Endothelial cell of umbilical vein (primary cell): Measurements from ENCODE around the gene FILIP1L. TPM values are rescaled to one million over a fixed set of nuclear protein-coding genes. Genes with fewer than 3 reads are reported as not detected.

ENCODE experiments used
- BruUV-seq: library from RNA; stranded (reverse); fragments of 400-500 nt; replicated peaks from 2 replicates; lab custom pipeline; 2021; lab: Mats Ljungman, UMichigan
- CTCF ChIA-PET: fragments of 300-600, 350-600 bp; sonication (Branson Sonifier 250); formaldehyde crosslinking; loops from one replicate; lab custom pipeline; 2021; ENCODE audit warnings: antibody characterized with exemption, inconsistent platforms; lab: Charles Lee
- POLR2A ChIA-PET: fragments of 300-600, 350-600 bp; sonication (Branson Sonifier 250); formaldehyde crosslinking; loops from one replicate; lab custom pipeline; 2021; ENCODE audit warnings: antibody characterized with exemption, inconsistent platforms; lab: Charles Lee
- DNase-seq: peaks from one replicate; pipeline ENCODE4 v3.0.0-alpha.2; 2011; ENCODE audit warnings: low read depth, low spot score
- FAIRE-seq: peaks from 2 replicates; lab custom pipeline; 2011; peaks lifted over from hg19 to GRCh38; lab: Jason Lieb, UNC
- H2AFZ ChIP-seq: 2 replicates; pipeline ENCODE4 v1.6.0; 2012; ENCODE audit warnings: low read depth, low read length, control low read depth, inconsistent platforms
- H3K27ac ChIP-seq: 2 replicates; pipeline ENCODE4 v1.5.1; 2011; ENCODE audit warnings: low read depth, mild to moderate bottlenecking, control low read depth, low read length, moderate library complexity; ENCODE audit not compliant: insufficient read depth
- H3K27me3 ChIP-seq, 2 experiments: 2 replicates each; pipeline versions ENCODE4 v1.6.0 to v1.6.1; 2011; ENCODE audit warnings: low read length in 2 of 2, mixed read lengths in 1 of 2; ENCODE audit not compliant: control insufficient read depth in 2 of 2, insufficient read depth in 2 of 2
- H3K36me3 ChIP-seq, 2 experiments: 2 replicates in 1 of 2; 3 replicates in 1 of 2; pipeline ENCODE4 v1.5.1; 2011; ENCODE audit warnings: low read length in 2 of 2, mild to moderate bottlenecking in 1 of 2, moderate library complexity in 1 of 2; ENCODE audit not compliant: control insufficient read depth in 2 of 2, insufficient read depth in 2 of 2; ENCODE audit errors: extremely low read depth in 1 of 2
- H3K4me1 ChIP-seq: 3 replicates; pipeline ENCODE4 v1.5.1; 2011; ENCODE audit warnings: mild to moderate bottlenecking, low read length; ENCODE audit not compliant: control insufficient read depth, insufficient read depth; ENCODE audit errors: extremely low read depth
- H3K4me2 ChIP-seq: 2 replicates; pipeline ENCODE4 v1.6.1; 2011; ENCODE audit warnings: low read length, control low read depth, mixed read lengths; ENCODE audit not compliant: insufficient read depth
- H3K4me3 ChIP-seq, 3 experiments: fragments of 200-600 bp in 1 of 3; sonication (generic), shearing (Covaris generic) in 1 of 3; replicated peaks in 1 of 3; 2 replicates each; pipeline ENCODE4 v1.5.1; 2011 to 2016; ENCODE audit warnings: control low read depth in 3 of 3, low read length in 3 of 3, mild to moderate bottlenecking in 2 of 3, inconsistent platforms in 1 of 3, low read depth in 1 of 3, moderate library complexity in 1 of 3; ENCODE audit not compliant: insufficient read depth in 1 of 3
- H3K79me2 ChIP-seq: 2 replicates; pipeline ENCODE4 v1.6.0; 2012; ENCODE audit warnings: low read length, inconsistent platforms; ENCODE audit not compliant: control insufficient read depth, insufficient read depth
- H3K9ac ChIP-seq: replicated peaks from 2 replicates; pipeline ENCODE3; 2011; ENCODE audit warnings: low read length, control low read depth; ENCODE audit not compliant: insufficient read depth; ENCODE audit errors: extremely low read depth
- H3K9me1 ChIP-seq: replicated peaks from 3 replicates; pipeline ENCODE4 v1.6.0; 2011; ENCODE audit warnings: mild to moderate bottlenecking, low read length; ENCODE audit not compliant: control insufficient read depth, insufficient read depth; ENCODE audit errors: extremely low read depth
- H3K9me3 ChIP-seq: replicated peaks from 2 replicates; pipeline ENCODE4 v1.5.1; 2012; ENCODE audit warnings: low read length, inconsistent platforms; ENCODE audit not compliant: control insufficient read depth, insufficient read depth
- H4K20me1 ChIP-seq: replicated peaks from 2 replicates; pipeline ENCODE3; 2011; ENCODE audit warnings: mild to moderate bottlenecking, low read length; ENCODE audit not compliant: control insufficient read depth, insufficient read depth; ENCODE audit errors: extremely low read depth
- EZH2 ChIP-seq: IDR thresholded peaks from 2 replicates; pipeline ENCODE4 v1.6.1; 2012; ENCODE audit warnings: borderline replicate concordance, low read depth, mild to moderate bottlenecking, moderate library complexity, low read length, inconsistent platforms; ENCODE audit not compliant: severe bottlenecking
- FOS ChIP-seq: IDR thresholded peaks from 2 replicates; pipeline ENCODE4 v1.6.1; 2011; ENCODE audit warnings: mild to moderate bottlenecking, low read length, moderate library complexity, borderline replicate concordance; ENCODE audit not compliant: insufficient read depth
- GATA2 ChIP-seq: IDR thresholded peaks from 2 replicates; pipeline ENCODE4 v1.7.0; 2011; ENCODE audit warnings: low read depth, mild to moderate bottlenecking, moderate library complexity, mixed read lengths, low read length; ENCODE audit not compliant: insufficient read length, insufficient read depth
- JUN ChIP-seq: IDR thresholded peaks from 2 replicates; pipeline ENCODE4 v1.6.1; 2011; ENCODE audit warnings: borderline replicate concordance, low read depth; ENCODE audit not compliant: insufficient read length, insufficient read depth
- MYC ChIP-seq: IDR thresholded peaks from one replicate; pipeline ENCODE4 v1.6.1; 2011; ENCODE audit warnings: mild to moderate bottlenecking, low read depth, low read length
- POLR2A ChIP-seq: IDR thresholded peaks from 2 replicates; pipeline ENCODE4 v1.6.1; 2012; ENCODE audit warnings: low read depth, mild to moderate bottlenecking, control low read depth, low read length
- POLR2AphosphoS5 ChIP-seq: IDR thresholded peaks from 2 replicates; pipeline ENCODE4 v1.6.1; 2012; ENCODE audit warnings: low read depth, mild to moderate bottlenecking, control low read depth, low read length, moderate library complexity; ENCODE audit not compliant: insufficient read depth
- dilution Hi-C: fragments of 300-500 bp; cut with MboI; formaldehyde crosslinking; loops from one replicate; pipeline ENCODE4 v1.15.0; 2019; ENCODE audit warnings: low sequenced_read_pairs; ENCODE audit not compliant: extremely low pct_ligation_motif_present
- intact Hi-C: fragments of 100-400 bp; cut with micrococcal nuclease; formaldehyde crosslinking; loops from one replicate; pipeline ENCODE4 v1.10.0; 2022
- polyA plus RNA-seq, 4 experiments: library from polyadenylated mRNA; depleted of rRNA in 3 of 4; stranded (reverse) in 3 of 4; unstranded in 1 of 4; fragments of >200 nt; gene quantifications; 2 replicates each; pipeline versions ENCODE4 v1.2.1 to v1.2.3, GENCODE V29; 2011 to 2012; ENCODE audit warnings: missing spikeins in 1 of 4
- total RNA-seq: library from RNA; stranded (reverse); gene quantifications from 2 replicates; pipeline ENCODE4 v1.2.3, GENCODE V29; 2021
- TF ChIP-seq, protein P1 (sequence below): IDR thresholded peaks from 2 replicates; pipeline ENCODE4 v1.6.1; 2011; ENCODE audit not compliant: insufficient read depth, insufficient read length
- TF ChIP-seq, protein P2 (sequence below), 2 donors: IDR thresholded peaks; 1 replicate in 1 of 2; 2 replicates in 1 of 2; pipeline ENCODE4 v1.5.1; 2011; ENCODE audit warnings: low read length in 2 of 2, mild to moderate bottlenecking in 2 of 2, moderate library complexity in 2 of 2, control low read depth in 1 of 2, inconsistent platforms in 1 of 2, low read depth in 1 of 2; ENCODE audit not compliant: insufficient read depth in 1 of 2; ENCODE audit errors: extremely low read depth in 1 of 2

The FILIP1L gene
- total and polyA plus RNA-seq, 2 donors (not counting 3 experiments of a cell fraction or from before 2014, with no cell fraction given), result 26.0 to 29.9 TPM

DNA sequence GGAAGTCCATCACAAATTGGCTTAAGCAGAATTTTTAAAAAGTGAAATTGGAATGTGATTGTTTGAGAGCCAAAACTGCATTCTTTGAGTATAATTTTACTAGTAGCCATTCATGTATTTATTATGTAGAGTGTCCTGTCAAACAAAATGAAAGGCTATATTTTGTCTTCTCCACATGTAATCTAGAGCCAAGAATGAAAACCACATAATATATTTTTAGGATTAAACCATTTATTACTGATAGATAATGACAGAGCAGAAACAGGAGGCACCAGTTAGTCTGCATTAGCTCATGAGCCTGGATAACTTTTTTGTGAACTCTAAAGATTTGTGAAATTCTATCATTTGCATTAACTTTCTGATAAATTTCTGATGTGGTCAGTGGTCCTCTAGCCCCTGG, 130.2 kb downstream of the FILIP1L start:
- POLR2A ChIA-PET, result no interaction called here

More for the DNA sequence above, 130.2 kb downstream of the FILIP1L start:
- Histone ChIP-seq H3K9me3 (no peaks in the 10 kb centered on the region), H3K27ac (no peak overlapping the region), H2AFZ (no peak overlapping the region), H3K4me2 (no peak overlapping the region), H3K27me3 (no peaks in the 10 kb centered on the region), H3K9me1 (no peaks in the 10 kb centered on the region), H4K20me1 (no peaks in the 10 kb centered on the region), H3K4me1 (no peaks in the 10 kb centered on the region), H3K36me3 (no peaks in the 10 kb centered on the region), H3K79me2 (no peaks in the 10 kb centered on the region), H3K9ac (no peak overlapping the region), H3K4me3 (no peak overlapping the region)
- intact Hi-C loops, result no loop called here
- no peak for FAIRE-seq
- BruUV-seq, result no TSS peak
- CTCF ChIA-PET, result interaction anchor here (1.0 kb wide), 1 partner anchor 12 kb away, joined by 3 read pairs; no protein-coding TSS in a partner anchor
- dilution Hi-C loops, result no loop called here
- TF ChIP-seq POLR2A (no peak), POLR2AphosphoS5 (no peak), MYC (no peak), JUN (no peak), FOS (no peak), EZH2 (no peak), GATA2 (no peak)
- TF ChIP-seq, protein P1, sequence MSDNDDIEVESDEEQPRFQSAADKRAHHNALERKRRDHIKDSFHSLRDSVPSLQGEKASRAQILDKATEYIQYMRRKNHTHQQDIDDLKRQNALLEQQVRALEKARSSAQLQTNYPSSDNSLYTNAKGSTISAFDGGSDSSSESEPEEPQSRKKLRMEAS, result no peak
- TF ChIP-seq, protein P2, sequence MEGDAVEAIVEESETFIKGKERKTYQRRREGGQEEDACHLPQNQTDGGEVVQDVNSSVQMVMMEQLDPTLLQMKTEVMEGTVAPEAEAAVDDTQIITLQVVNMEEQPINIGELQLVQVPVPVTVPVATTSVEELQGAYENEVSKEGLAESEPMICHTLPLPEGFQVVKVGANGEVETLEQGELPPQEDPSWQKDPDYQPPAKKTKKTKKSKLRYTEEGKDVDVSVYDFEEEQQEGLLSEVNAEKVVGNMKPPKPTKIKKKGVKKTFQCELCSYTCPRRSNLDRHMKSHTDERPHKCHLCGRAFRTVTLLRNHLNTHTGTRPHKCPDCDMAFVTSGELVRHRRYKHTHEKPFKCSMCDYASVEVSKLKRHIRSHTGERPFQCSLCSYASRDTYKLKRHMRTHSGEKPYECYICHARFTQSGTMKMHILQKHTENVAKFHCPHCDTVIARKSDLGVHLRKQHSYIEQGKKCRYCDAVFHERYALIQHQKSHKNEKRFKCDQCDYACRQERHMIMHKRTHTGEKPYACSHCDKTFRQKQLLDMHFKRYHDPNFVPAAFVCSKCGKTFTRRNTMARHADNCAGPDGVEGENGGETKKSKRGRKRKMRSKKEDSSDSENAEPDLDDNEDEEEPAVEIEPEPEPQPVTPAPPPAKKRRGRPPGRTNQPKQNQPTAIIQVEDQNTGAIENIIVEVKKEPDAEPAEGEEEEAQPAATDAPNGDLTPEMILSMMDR (IDR thresholded peaks at IDR 0.05; ENCODE audit: extremely low read depth in 1 of 2, insufficient read depth in 1 of 2, low read depth in 1 of 2, low read length in 2 of 2), result no peak
- no peak for DNase-seq
